Stimulated activated CD8-positive, alpha-beta memory T cell treated with anti-CD3 and anti-CD28 coated beads, Interleukin-15, amount 100 ng/mL, for 48 hours (primary cell): ENCODE measurements around the gene NDUFB10.
A peak's percentile ranks its signal among the peaks of the same experiment; 100 is the strongest.
"Not testable (repeated sequence)": the region's sequence is repeated elsewhere in the genome, so short reads cannot be mapped to it uniquely, and the experiment has no call there.

Experiments
- DNase-seq, 2 donors: peaks; one replicate each; pipeline ENCODE4 v3.0.0-alpha.2; 2020; ENCODE audit warnings: low read depth in 2 of 2

The NDUFB10 gene

GRCh38 chr16:1924095-1924494, 35.2 kb upstream of the NDUFB10 start:
- no peak for DNase-seq

- no peak for DNase-seq
These were observed 33.1 kb upstream of the NDUFB10 start for GRCh38 chr16:1926271-1926670.

GRCh38 chr16:1929105-1929504, 30.2 kb upstream of the NDUFB10 start:
- DNase-seq = no peak

- peak; percentile 85 to 88 for DNase-seq
These were observed 29.6 kb upstream of the NDUFB10 start for GRCh38 chr16:1929578-1930337.

- DNase-seq = no peak
These were observed 29.0 kb upstream of the NDUFB10 start for GRCh38 chr16:1930338-1930720.

GRCh38 chr16:1932050-1933028, 27.0 kb upstream of the NDUFB10 start:
- no peak for DNase-seq

GRCh38 chr16:1933097-1933661, 26.2 kb upstream of the NDUFB10 start:
- no peak for DNase-seq

- no peak for DNase-seq
These were observed 22.3 kb upstream of the NDUFB10 start for GRCh38 chr16:1936945-1937479.

GRCh38 chr16:1938316-1938715, 21.0 kb upstream of the NDUFB10 start:
- DNase-seq = no peak

- no peak for DNase-seq
These were observed 20.4 kb upstream of the NDUFB10 start for GRCh38 chr16:1938910-1939309.

- DNase-seq = not testable (repeated sequence)
These were observed 19.5 kb upstream of the NDUFB10 start for GRCh38 chr16:1939833-1940232.

GRCh38 chr16:1940273-1941161, 18.8 kb upstream of the NDUFB10 start:
- DNase-seq = no peak

GRCh38 chr16:1941162-1942046, 17.9 kb upstream of the NDUFB10 start:
- no peak for DNase-seq

GRCh38 chr16:1942047-1942809, 17.1 kb upstream of the NDUFB10 start:
- no peak for DNase-seq

- DNase-seq = peak; percentile 99 to 100
These were observed 16.3 kb upstream of the NDUFB10 start, which contains the start of gene MSRB1 for GRCh38 chr16:1942810-1943726. TSS of gene MSRB1 (minus strand) at chr16:1943199. CDS start at chr16:1943156, 43 bp downstream.

- DNase-seq = no peak
These were observed 14.6 kb upstream of the NDUFB10 start for GRCh38 chr16:1944612-1945199.

GRCh38 chr16:1945559-1946391, 13.6 kb upstream of the NDUFB10 start:
- no peak for DNase-seq
